ENCODE results near the gene PPP2R1B. TPM values are rescaled to one million over a fixed set of nuclear protein-coding genes. Genes with fewer than 3 reads are reported as not detected.

The PPP2R1B gene
- total and polyA plus RNA-seq, 11 donors = 4.2 to 99.9 (median 7.9) TPM

DNA sequence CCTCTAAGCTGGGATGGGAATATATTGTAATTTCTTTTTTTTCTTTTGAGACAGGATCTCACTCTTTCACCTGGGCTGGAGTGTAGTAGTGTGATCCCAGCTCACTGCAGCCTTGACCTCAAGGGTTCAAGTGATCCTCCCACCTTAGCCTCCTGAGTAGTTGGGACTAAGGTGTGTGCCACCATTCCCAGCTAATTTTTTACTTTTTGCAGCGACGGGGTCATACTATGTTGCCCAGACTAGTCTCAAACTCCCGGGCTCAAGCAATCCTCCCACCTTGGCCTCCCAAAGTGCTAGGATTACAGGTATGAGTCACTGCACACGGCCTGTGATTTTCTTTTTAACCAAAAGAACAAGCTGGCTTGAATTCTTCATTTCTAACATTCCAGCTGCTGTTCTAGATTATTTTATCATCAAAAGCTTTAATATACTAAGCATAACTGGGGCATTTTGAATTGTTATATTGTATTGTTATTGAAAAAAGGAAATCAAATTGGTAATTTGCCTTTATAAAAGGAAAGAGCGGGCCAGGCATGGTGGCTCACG lies 26.8 kb upstream of the PPP2R1B start:
- Histone ChIP-seq H3K27ac (peak overlapping the region in 9 of 12 donors; percentile 6 to 77 (median 51)), H3K9me3 (peaks cover 0 to 12% (median 2%) of the 10 kb centered on the region in 12 donors), H3K27me3 (no peaks in the 10 kb centered on the region), H3K36me3 (peaks cover 0 to 23% (median 3%) of the 10 kb centered on the region in 9 donors), H3K4me3 (no peak overlapping the region), H3K4me1 (peaks cover 0 to 21% (median 6%) of the 10 kb centered on the region in 12 donors)
- DNase-seq = no peak
- no peak for ATAC-seq
- intact Hi-C loops (cut with DNase I) = no loop called here
- TF ChIP-seq POLR2A (IDR thresholded peaks at IDR 0.05) = no peak
- TF ChIP-seq, protein P1, sequence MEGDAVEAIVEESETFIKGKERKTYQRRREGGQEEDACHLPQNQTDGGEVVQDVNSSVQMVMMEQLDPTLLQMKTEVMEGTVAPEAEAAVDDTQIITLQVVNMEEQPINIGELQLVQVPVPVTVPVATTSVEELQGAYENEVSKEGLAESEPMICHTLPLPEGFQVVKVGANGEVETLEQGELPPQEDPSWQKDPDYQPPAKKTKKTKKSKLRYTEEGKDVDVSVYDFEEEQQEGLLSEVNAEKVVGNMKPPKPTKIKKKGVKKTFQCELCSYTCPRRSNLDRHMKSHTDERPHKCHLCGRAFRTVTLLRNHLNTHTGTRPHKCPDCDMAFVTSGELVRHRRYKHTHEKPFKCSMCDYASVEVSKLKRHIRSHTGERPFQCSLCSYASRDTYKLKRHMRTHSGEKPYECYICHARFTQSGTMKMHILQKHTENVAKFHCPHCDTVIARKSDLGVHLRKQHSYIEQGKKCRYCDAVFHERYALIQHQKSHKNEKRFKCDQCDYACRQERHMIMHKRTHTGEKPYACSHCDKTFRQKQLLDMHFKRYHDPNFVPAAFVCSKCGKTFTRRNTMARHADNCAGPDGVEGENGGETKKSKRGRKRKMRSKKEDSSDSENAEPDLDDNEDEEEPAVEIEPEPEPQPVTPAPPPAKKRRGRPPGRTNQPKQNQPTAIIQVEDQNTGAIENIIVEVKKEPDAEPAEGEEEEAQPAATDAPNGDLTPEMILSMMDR (IDR thresholded peaks at IDR 0.05) = no peak
- WGBS, 4 donors = 95 to 97% (median 96%) methylated on average over 6 of the region's 6 CpGs

DNA sequence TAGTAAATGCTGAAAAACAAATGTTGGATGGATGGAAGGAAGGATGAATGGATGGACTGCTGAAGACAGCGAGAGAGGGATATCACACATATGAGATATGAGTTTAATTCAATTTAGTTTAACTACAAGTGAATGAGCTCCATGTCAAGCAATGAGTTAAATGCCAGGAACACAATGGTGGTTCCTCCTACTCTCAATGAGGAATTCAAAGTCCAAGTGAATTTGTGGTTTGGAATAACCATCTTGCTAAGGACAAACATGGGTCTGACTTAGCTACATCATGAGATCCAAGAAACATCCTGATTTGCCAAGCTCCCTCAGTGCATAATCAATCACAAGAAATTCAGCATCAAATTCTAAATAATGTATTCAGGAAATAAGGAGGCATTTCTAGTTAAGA lies 26.1 kb upstream of the PPP2R1B start:
- H3K9me3 ChIP-seq = peaks cover 0 to 6% (median 1%) of the 10 kb centered on the region in 12 donors
- WGBS, 4 donors = 97 to 100% (median 100%) methylated on average over 1 of the region's 1 CpG
- H3K4me1 ChIP-seq = peaks cover 0 to 27% (median 6%) of the 10 kb centered on the region in 12 donors
- intact Hi-C loops (cut with DNase I) = no loop called here
- no peak overlapping the region for H3K4me3 ChIP-seq
- H3K27ac ChIP-seq = peak overlapping the region in 1 of 12 donors; percentile 77
- H3K27me3 ChIP-seq = no peaks in the 10 kb centered on the region
- DNase-seq = no peak
- H3K36me3 ChIP-seq = peaks cover 0 to 20% (median 3%) of the 10 kb centered on the region in 9 donors
- no peak for TF ChIP-seq POLR2A (IDR thresholded peaks at IDR 0.05)
- TF ChIP-seq, protein P1 (IDR thresholded peaks at IDR 0.05) = no peak
- ATAC-seq = no peak

DNA sequence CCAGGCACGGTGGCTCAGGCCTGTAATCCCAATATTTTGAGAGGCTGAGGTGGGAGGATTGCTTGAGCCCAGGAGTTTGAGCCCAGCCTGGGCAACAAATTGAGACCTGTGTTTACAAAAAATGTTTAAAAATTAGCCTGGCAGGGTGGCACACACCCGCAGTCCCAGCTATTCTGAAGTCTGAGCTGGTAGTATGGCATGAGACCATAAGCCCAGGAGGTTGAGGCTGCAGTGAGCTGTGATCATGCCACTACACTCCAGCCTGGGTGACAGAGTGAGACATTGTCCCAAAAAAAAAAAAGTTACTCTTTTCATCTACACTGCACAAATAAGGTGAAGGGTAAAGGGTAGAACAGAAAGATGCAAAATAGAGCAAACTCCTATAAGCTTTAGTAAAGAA lies 22.3 kb upstream of the PPP2R1B start:
- H3K27ac ChIP-seq = peak overlapping the region; percentile 69 to 97 (median 82)
- no peaks in the 10 kb centered on the region for H3K9me3 ChIP-seq
- ATAC-seq = peak in 3 of 4 donors; percentile 12 to 36 (median 18)
- no peak for TF ChIP-seq POLR2A (IDR thresholded peaks at IDR 0.05)
- TF ChIP-seq, protein P1 (IDR thresholded peaks at IDR 0.05) = no peak
- intact Hi-C loops (cut with DNase I) = loop anchor here in 3 of 10 donors (5.0 to 10.0 kb wide), 2 partner anchors 34 to 46 kb away; no protein-coding TSS in a partner anchor
- WGBS, 4 donors = 38 to 48% (median 44%) methylated on average over 2 of the region's 2 CpGs
- no peaks in the 10 kb centered on the region for H3K27me3 ChIP-seq
- H3K4me3 ChIP-seq = no peak overlapping the region
- peaks cover 0 to 46% (median 8%) of the 10 kb centered on the region in 12 donors for H3K4me1 ChIP-seq
- H3K36me3 ChIP-seq = peaks cover 0 to 36% (median 22%) of the 10 kb centered on the region in 9 donors
- no peak for DNase-seq

DNA sequence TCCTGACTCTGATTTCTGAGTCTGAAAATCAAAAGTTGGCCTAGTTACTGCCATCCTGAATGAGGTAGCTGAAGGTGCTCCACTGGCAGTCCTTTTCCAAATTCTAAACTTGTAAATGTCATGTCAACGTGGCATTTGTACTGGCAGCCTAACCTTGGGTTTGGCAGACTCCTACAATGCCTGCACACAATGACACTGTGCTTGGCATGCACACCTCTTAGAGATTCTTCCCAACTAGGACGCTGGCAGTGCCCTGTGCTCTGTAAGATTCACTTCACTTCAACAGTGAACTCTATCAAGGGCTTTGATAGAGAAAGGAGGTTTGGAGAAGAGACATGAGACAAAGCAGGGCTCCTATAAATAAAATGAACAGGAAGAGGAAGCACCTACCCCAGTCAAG lies 21.9 kb upstream of the PPP2R1B start:
- peak; percentile 95 to 97 (median 96) for ATAC-seq
- intact Hi-C loops (cut with DNase I) = loop anchor here in 3 of 10 donors (5.0 to 10.0 kb wide), 2 partner anchors 34 to 47 kb away; no protein-coding TSS in a partner anchor
- TF ChIP-seq POLR2A (IDR thresholded peaks at IDR 0.05) = no peak
- TF ChIP-seq, protein P1 (IDR thresholded peaks at IDR 0.05) = no peak
- no peaks in the 10 kb centered on the region for H3K9me3 ChIP-seq
- H3K36me3 ChIP-seq = peaks cover 0 to 40% (median 22%) of the 10 kb centered on the region in 9 donors
- peak overlapping the region; percentile 69 to 97 (median 82) for H3K27ac ChIP-seq
- no peak overlapping the region for H3K4me3 ChIP-seq
- no peaks in the 10 kb centered on the region for H3K27me3 ChIP-seq
- peaks cover 0 to 48% (median 8%) of the 10 kb centered on the region in 12 donors for H3K4me1 ChIP-seq
- WGBS, 4 donors = 45 to 63% (median 49%) methylated on average over 2 of the region's 2 CpGs
- peak; percentile 44 to 91 (median 76) for DNase-seq
